Frontal cortex (tissue), 4 donors: Measurements from ENCODE around the gene ATE1. TPM values are rescaled to one million over a fixed set of nuclear protein-coding genes. Genes with fewer than 3 reads are reported as not detected.
"Not testable (repeated sequence)": the region's sequence is repeated elsewhere in the genome, so short reads cannot be mapped to it uniquely, and the experiment has no call there.

Experiments
- DNase-seq, 2 donors: peaks; one replicate each; pipeline ENCODE4 v3.0.0; 2012; ENCODE audit warnings: low spot score in 2 of 2
- FAIRE-seq: peaks from 2 replicates; lab custom pipeline; 2012; peaks lifted over from hg19 to GRCh38; lab: Jason Lieb, UNC
- total RNA-seq: library from RNA; depleted of rRNA; stranded (reverse); fragments of >200 nt; gene quantifications from one replicate; pipeline ENCODE4 v1.2.3, GENCODE V29; 2014
- donor health status: control.
- donor health status: control.
- donor health status: control.

The ATE1 gene
- total RNA-seq = 56.3 TPM

DNA sequence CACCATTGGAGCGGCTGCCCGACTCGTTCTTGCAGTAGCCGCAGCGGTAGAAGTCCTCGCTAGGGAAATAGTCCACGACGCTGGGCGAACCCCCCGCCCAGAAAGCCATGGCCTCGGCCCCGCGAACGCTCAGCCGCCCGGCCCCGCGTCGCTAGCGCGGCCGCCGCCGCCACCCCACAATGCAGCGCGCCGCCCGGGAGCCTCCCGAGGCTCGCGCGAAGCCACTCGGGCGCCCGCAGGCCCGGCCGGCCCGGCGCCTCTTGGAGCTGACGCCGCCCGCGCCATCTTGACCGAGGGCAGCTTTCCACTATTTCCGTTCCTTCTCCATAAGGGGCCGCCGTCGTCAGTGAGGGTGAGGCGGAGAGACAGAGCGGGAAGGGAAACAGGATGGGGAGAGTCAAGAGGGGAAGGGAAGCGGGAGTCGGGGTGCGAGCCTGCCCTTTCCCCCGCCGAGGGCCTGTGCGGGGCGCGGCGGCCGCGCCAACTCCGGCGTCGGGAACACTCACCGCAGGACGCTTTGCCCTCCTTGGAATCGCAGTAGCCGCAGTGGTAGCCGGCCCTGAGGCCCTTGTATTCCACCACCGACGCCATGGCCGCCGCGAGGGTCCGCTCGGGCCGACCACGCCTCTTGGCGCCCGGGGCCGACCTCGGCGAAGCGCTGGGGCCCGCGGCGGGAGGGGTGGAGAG, at the start of gene ATE1:
ATE1 (minus strand) TSS at position 191 of the 687 bp plus-strand sequence; CDS start at position 109, 82 bp downstream.
- DNase-seq (peak; percentile 89 to 94), FAIRE-seq (no peak)

DNA sequence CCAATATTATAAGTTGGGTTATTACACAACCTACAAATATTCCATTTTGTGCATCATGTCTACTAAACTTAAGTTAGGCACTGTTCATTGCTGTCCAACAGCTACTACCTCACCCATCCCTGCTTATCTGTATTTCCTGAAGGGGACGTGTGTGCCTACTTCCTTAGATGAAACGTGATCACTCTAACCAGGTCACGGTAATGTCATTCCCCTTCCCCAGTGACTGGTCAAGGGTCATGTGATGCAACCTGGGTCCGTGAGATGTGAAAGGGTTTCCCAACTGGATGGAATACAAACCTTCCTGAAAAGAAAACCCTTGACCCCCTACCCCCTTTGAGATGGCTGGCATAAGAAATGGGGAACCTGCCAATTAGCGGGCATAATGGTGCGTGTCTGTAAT, 48.8 kb upstream of the ATE1 start:
- peak in 1 of 2 donors; percentile 29 for DNase-seq
- no peak for FAIRE-seq

DNA sequence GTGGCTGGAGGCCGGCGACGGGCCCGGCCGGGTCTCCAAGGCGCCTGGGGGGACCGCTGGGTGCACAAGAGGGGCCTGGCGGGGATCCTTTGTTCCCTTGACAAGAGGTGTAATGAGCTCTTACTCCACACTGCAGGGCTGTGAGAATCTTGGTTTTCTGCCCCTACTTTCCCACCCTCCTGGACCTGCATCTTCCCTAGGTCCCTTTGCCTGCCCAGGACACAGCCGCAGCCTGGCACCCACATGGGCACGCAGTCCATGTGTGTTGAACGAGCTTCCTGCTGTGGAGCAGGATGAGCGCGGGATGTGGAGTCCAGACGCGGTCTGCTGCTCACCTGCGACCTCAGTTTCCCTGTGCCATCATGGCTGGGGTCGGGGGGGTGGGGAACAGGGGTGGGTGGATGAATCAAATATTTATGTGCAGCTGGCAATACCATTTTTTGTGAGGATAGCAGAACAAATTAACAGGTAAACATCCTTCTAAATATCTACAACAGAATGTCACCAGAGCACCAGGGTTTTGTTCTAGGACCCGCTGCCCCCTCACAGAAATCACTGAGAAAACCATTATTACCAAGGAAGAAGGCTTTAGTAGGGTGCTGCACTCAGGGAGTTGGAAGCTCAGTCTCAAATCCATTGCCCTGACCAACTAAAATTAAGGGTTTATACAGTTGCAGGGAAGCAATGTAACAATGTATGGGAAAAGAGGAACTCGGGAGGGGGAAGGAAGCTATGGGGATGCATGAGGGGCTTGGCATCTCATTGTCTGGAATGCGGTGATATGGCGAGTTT, 47.7 kb upstream of the ATE1 start:
- FAIRE-seq (no peak), DNase-seq (peak in 1 of 2 donors; percentile 26)

DNA sequence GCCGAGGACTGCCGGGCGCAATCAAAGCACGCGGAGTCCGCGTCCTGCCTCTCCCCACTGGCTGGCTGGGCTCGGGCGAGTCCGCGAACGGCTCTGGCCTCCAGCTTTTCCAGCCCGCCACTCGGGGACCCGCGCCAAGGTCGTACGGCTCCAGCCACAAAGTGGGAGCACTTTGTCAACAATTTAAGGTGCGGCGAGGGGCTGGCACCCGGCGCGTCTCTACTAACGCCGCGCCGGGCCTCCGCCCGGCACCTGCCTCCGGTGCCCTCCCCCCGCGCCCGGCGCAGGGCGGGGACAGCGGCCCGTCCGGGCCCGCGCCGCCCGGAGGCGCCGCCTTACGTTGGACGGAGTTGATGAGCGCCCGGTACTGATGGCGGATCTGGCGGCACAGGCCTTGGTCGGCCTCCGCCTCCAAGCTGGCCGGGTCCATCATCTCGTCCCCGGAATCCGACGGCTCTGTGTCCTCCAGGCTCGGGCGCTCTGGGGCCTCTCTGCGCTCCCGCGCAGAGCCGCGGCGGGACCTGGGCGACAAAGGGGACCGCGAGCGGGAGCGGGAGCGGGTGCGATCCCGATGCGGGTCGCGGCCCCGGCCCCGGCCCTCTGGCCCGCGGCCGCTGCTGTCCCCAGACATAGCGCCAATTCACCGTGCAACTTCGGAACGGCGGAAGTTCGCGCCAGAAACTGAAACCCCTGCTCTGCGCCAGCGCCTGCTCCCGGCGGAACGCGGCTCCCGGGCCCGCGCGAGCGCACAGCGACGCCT, 46.9 kb upstream of the ATE1 start, which contains the start of gene NSMCE4A:
NSMCE4A (minus strand) TSS at position 683 of the 760 bp plus-strand sequence; CDS start at position 631, 52 bp downstream.
- DNase-seq (peak; percentile 87 to 88), FAIRE-seq (no peak)

DNA sequence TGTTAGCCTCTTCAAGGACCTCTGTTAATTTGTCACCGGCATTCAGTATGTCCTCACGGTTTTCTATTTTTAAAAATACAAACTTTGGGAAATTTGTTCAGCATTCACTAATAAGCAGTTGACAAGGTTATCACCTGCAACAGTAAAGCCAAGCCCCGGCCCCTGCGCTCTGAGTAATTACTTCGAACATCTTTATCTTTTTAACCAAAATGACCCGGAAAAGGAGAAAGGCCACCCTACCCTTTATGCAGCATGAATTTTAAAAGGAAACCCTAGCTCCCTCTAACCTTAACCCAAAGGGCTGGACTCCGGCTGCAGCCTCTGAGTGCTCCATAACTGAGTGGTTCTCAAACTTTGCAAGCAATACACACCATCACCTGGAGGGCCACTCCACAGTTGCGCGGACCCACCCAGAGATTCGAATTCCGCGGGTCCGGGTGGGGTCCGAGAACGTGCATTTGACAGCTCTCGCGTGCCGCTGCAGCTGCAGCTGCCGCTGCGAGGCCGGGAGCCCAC, 46.2 kb upstream of the ATE1 start:
- FAIRE-seq (no peak), DNase-seq (no peak)

DNA sequence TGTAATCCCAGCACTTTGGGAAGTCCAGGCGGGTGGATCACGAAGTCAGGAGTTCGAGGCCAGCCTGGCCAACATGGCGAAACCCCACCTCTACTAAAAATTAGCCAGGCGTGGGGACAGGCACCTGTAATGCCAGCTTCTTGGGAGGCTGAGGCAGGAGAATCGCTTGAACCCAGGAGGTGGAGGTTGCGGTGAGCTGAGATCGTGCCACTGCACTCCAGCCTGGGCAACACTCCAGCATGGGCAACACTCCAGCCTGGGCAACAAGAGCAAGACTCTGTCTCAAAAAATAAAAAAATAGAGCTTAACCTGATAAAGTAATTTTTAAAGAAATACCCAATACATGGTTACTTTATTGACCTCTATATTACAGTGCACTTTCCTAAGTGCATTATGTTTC, 41.3 kb upstream of the ATE1 start:
- FAIRE-seq, DNase-seq: not testable (repeated sequence)

DNA sequence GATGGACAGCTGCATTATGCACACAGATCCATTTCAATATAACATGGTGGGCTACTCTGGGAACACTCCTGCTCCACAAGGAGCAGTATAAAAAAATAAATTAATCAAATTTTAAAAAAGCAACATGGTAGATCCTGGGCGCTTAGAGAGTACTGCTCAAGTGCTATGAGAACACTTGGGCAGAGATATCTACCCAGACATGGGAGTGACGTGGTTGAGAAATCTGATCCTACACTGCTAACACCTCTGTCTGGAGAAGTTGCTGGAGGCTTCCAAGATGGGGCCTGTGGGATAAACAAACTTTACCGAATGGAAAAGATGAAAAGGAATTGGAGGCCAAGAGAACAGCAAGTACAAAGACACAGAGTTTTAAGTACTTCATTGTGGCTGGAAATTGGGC, 38.2 kb upstream of the ATE1 start:
- DNase-seq = no peak
- no peak for FAIRE-seq

DNA sequence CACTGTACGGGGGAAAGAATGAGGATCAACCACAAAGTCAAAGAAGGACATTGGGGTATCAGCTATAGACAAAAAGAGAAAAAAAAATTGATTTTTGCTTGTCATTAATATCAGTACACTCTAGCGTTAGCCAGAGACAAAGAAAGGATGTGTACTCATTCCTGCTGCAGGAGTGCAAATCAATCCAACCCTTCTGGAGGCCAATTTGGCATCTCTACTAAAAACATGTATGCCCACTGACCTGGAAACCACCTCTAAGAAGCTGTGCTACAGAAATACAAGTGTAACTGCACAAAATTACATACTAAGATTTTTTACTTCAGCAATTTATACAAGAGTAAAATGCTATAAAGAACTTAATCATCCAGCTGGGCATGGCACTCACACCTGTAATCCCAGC, 33.6 kb upstream of the ATE1 start:
- DNase-seq (no peak), FAIRE-seq (no peak)

DNA sequence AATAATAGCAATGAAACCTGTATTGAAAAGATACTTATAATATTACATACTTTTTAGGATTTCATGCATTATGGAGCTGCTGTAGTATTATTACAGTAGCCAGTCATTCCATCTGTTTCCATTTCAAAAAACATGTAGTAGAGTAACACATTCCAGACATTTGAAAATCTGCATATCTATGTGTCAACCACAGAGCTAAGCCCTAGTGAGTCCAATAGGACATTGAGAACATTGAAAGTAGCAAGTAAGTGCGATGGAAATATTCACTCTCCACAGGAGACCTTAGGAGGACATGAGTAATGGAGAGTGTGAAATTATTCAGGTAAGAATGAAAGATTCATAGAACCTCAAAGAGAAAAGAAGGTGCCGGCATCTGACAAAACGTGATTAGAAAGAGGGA, 31.8 kb upstream of the ATE1 start:
- DNase-seq (no peak), FAIRE-seq (no peak)

DNA sequence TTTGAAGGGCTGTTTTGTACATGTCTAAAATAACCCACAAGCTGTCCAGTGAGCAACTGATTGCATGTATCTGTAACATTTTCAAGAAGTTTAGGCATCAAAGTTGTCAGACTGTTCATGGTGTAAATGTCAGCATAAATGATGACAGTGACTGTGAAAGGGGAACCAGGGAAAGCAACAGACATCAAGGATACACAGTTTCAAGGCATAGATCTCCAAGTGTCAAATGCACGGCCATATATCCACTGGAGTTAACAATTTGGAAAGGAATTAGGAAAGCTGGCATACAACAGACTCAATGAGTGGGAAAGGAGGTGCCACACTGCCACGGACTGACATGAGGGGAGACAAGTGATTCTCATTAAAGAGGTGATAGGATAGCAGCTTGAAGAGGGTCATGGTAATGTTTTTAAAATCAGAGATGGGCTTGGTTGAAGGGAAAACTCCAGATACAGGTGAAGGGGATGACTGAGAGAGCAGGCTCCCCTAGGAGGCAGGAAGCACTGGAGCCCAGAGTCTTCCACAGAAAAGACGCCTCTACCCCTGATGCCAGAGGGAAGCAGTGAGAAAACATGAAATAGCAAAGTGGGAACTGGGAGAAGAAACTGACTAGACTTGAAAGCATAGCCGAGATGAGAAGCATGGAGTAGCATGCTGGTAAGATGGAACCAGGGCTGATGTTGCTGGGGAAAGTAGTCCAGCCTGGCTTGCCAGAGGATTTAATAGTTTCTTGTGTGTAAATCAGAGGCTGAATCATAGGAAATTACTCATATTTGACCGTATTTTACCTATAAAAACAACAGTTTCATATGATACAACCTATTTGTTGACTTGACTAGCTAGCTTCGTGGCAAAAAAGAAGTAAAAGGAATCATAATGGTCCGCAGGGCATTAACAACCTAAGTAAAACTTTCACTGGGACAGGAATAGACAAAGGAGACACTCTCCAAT, 28.6 kb upstream of the ATE1 start:
- FAIRE-seq (no peak), DNase-seq (no peak)

DNA sequence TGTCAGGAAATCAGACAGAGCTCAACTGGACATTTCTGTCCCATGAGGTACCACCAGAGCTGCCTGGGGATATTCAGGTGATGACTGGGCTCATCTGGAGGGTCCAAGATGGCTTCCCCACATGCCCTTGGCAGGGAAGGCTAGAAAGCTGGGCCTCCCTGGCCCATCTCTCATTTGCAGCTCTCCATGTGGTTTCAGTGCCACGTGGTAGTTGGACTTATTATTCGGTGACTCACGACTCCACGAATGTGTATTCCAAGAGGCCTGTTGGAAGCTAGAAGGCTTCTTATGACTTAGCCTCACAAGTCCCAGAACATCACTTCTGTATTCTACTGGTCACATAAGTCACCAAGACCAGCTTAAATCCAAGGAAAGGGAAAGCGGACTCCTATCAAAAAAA, 24.4 kb upstream of the ATE1 start:
- no peak for FAIRE-seq

DNA sequence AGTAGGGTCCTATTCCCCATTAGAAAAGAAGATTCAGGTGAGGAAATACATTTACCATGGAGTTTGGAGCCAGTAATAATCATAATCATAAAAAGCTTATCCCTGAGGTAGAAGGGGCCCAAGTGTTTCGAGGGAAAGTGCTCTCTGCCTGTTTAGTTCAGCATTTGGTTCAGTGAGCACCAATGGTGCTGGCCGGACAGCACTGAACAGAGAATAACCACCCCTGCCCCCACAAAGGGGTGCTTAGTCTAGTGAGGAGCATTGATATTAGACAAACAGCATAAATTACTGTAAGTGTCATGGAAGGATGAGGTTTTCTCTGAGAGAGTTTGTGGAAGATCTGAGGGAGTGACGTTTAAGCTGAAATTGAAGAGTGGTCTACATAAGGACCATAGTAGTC, 21.6 kb upstream of the ATE1 start:
- DNase-seq (no peak), FAIRE-seq (no peak)

More for the DNA sequence above, 24.4 kb upstream of the ATE1 start:
- no peak for DNase-seq

DNA sequence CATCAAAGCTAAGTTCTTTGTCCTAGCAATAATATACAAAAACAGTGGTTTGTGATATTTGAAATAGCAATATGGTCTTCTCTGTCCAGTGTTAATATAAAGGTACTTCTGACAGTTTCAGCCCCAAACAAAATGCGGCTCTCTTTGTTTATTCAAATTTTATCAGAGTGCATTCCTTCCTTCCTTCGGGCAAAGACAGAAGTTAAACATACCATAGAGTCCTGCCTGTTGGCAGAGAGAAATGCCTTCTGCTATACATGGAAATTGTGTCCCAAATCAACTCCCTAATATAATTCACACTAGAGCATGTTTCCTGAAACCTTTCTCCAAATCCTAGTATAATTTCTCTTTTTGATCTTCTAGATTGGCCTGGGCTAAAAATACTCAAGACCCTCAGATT, 21.2 kb upstream of the ATE1 start:
- no peak for FAIRE-seq
- no peak for DNase-seq

DNA sequence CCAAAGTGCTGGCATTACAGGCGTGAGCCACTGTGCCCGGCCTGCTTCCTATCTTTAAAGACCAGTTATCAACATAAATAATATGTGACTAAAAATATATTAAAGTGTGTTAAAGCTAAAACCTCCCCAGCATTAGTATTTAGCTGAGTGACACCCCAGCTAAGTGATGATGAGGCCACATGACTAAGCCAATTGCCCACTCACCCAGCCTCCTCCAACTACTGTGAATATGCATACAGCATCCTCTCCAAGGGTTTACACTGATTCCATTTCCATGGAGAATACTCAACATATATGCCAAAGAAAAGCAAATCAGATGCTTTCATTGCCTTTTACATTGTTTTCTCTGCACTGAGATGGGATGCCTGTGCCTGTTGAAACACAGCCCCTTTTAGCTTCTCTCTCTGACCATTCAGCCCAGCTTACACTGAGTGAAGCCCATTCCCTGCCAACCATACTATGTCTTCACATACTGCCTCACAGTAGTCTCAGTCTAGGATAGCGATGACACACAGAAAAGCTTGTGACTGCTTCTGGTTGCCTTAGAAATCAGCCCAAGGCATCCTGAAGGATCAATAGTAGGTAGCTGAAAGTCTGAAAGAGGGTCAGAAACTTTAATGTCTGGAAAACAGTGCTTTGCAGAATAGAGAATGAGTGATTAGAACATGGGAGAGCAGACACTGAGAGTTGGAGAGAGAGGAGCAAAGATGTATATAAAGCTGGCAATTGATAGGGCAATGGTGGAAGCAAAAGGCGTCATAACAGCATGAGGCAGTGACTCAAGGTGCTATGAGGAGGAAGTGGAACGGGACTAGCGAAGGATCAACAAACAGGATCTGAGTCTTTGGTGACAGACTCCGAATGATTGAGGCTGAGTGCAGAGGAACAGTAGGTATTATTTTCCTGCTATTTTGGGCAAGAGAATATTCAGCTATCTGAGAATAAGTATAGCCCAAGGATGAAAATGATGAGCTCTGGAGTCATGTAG, 19.8 kb upstream of the ATE1 start:
- DNase-seq = no peak
- no peak for FAIRE-seq

DNA sequence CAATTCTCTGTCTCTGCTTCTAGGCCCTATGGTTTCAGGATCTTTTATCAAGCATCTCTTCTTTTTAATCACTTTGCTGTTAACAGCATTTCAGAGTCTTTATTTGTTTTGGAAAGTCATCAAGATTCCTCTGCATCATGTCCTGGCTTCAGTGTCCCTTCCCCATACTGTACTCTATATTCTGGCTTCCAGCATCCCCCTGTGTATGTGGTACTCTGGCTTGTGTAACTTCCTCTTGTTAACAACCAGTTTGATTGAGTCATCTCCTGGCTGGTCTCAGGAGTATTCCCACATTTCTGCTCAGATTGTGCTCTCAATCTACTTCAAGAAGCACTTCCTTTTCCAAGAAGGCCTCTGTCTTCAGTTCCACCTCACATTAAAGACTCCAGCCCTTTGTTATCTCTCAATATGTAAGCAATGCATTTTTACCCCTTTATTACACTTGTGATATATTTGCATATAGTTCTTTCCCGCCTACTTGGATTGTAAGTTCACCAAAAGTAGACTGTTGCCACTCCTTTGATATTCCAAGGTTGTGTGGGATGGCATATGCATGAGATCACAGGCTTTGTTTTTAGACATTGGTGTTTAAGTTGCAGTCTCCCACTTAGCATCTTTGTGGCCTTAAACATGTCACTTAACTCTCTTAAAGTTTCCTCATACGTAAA, 15.1 kb upstream of the ATE1 start:
- no peak for FAIRE-seq
- DNase-seq = peak in 1 of 2 donors; percentile 14

DNA sequence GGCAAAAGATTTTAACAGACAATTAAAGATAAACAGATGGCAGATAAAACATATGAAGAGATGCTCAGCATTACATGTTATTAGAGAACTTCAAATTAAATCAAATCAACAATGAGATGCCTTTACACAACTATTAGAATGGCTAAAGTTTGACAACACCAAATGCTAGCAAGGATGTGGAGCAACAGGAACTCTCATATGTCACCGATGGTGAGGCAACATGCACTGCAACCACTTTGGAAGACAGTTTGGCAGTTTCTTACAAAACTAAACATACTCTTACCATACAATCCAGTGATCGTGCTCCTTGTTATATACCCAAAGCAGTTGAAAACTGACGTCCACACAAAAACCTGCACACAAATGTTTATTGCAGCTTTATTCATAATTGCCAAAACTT, 13.7 kb upstream of the ATE1 start:
- DNase-seq = no peak
- FAIRE-seq = no peak

DNA sequence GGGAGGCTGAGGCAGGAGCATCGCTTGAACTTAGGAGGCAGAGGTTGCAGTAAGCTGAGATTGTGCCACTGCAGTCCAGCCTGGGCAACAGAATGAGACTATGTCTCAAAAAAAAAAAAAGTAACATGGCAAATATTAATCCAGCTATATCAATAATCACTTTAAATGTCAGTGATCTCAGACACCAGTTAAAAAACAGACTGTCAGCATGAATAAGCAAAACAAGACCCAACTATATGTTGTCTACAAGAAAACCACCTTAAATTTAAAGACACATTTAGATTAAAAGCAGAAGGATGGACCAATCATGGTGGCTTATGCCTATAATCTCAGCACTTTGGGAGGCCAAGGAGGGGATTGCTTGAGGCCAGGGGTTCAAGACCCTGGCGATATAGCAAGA, 8.5 kb upstream of the ATE1 start:
- DNase-seq (no peak), FAIRE-seq (no peak)

DNA sequence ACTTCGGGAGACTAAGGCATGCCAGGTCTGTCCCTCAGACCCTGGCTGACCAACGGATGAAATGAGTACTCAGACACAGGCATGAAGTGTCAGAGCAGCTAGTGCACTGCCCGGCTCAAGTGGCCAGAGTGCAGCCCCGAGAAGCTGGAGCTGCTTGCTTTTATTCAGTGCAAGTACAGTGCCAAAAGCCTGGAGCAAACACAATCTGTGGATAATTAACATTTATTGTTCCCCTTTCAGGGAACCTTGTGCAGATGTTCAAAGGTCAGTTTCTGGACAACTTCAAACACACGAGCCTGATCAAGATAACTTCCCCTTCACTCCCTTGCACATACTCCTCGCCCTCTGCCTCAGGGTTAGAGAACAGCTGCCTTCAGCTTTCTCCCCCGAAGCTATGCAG, 7.9 kb upstream of the ATE1 start:
- FAIRE-seq (no peak), DNase-seq (no peak)
